Thyroid gland (tissue), 4 donors: ENCODE data around the gene NOL12. TPM values are rescaled to one million over a fixed set of nuclear protein-coding genes. Genes with fewer than 3 reads are reported as not detected.
"Not testable (repeated sequence)": the region's sequence is repeated elsewhere in the genome, so short reads cannot be mapped to it uniquely, and the experiment has no call there.

Source experiments
- DNase-seq, 2 donors: peaks; one replicate each; pipeline ENCODE4 v3.0.0-alpha.2; 2019
- H3K27ac ChIP-seq, 3 donors: fragments of 200-600 bp; sonication (generic); 1 replicate in 2 of 3; 2 replicates in 1 of 3; pipeline ENCODE4 v1.5.1; 2016 to 2019; ENCODE audit warnings: mild to moderate bottlenecking in 1 of 3, moderate library complexity in 1 of 3
- H3K27me3 ChIP-seq: fragments of 200-600 bp; sonication (generic); one replicate; pipeline ENCODE4 v1.5.1; 2019
- H3K36me3 ChIP-seq, 2 donors: fragments of 200-600 bp; sonication (generic); one replicate each; pipeline ENCODE4 v1.5.1; 2016 to 2019
- H3K4me1 ChIP-seq, 2 donors: fragments of 200-600 bp; sonication (generic); one replicate each; pipeline ENCODE4 v1.5.1; 2017 to 2019
- H3K4me3 ChIP-seq, 3 donors: fragments of 200-600 bp; sonication (generic); replicated peaks in 1 of 3; 1 replicate in 2 of 3; 2 replicates in 1 of 3; pipeline ENCODE4 v1.5.1; 2016; ENCODE audit warnings: mild to moderate bottlenecking in 1 of 3
- H3K9me3 ChIP-seq: fragments of 200-600 bp; sonication (generic); one replicate; pipeline ENCODE4 v1.5.1; 2017
- POLR2A ChIP-seq, 2 donors: fragments of 450-650 bp; IDR thresholded peaks; one replicate each; pipeline ENCODE4 v1.6.1; 2017; ENCODE audit warnings: antibody characterized with exemption in 2 of 2, mild to moderate bottlenecking in 2 of 2, moderate library complexity in 1 of 2
- WGBS, 2 donors: methylation state at CpG; one replicate each; pipeline ENCODE4 v1.1.5; 2017; 5-methylcytosine and 5-hydroxymethylcytosine counted together
- intact Hi-C: fragments of 100-400 bp; cut with DNase I; formaldehyde crosslinking; loops from one replicate; pipeline ENCODE4 v1.15.1; 2023
- total RNA-seq, 4 donors: library from RNA; depleted of rRNA; stranded (reverse); fragments of >200 nt; gene quantifications; one replicate each; pipeline ENCODE4 v1.2.3, GENCODE V29; 2016
- TF ChIP-seq, protein P1 (sequence below), 6 experiments: fragments of 200-600 bp in 3 of 6; fragments of 450-650 bp in 3 of 6; sonication (generic) in 3 of 6; IDR thresholded peaks; one replicate each; pipeline ENCODE4 v1.5.1; 2016 to 2019; ENCODE audit warnings: antibody characterized with exemption in 6 of 6, mild to moderate bottlenecking in 2 of 6, inconsistent platforms in 1 of 6, moderate library complexity in 1 of 6

NOL12 gene
- total RNA-seq, 4 donors from 2014 or later, result 18.7 to 52.6 (median 47.6) TPM

DNA sequence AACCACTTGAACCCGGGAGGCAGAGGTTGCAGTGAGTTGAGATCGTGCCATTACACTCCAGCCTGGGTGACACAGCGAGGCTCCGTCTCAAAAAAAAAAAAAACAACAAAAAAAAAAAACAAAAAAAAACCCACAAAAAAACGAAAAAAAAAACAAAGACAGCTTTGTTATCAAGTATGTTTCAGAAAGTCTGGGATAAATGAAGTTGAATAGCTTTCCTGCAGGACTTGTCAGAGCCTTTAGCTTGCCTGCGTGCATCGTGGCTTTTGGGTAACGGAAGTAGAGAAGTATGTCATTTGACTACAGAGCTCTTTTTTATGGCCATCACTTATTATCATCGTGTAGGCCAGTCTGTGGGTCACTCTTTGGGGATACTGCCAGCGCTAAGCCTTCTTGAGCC, 25.3 kb downstream of the NOL12 start:
- H3K36me3 ChIP-seq, result no peaks in the 10 kb centered on the region
- no peaks in the 10 kb centered on the region for H3K4me1 ChIP-seq
- no peaks in the 10 kb centered on the region for H3K9me3 ChIP-seq
- no peak for TF ChIP-seq POLR2A (IDR thresholded peaks at IDR 0.05)
- TF ChIP-seq, protein P1, sequence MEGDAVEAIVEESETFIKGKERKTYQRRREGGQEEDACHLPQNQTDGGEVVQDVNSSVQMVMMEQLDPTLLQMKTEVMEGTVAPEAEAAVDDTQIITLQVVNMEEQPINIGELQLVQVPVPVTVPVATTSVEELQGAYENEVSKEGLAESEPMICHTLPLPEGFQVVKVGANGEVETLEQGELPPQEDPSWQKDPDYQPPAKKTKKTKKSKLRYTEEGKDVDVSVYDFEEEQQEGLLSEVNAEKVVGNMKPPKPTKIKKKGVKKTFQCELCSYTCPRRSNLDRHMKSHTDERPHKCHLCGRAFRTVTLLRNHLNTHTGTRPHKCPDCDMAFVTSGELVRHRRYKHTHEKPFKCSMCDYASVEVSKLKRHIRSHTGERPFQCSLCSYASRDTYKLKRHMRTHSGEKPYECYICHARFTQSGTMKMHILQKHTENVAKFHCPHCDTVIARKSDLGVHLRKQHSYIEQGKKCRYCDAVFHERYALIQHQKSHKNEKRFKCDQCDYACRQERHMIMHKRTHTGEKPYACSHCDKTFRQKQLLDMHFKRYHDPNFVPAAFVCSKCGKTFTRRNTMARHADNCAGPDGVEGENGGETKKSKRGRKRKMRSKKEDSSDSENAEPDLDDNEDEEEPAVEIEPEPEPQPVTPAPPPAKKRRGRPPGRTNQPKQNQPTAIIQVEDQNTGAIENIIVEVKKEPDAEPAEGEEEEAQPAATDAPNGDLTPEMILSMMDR (IDR thresholded peaks at IDR 0.05), result no peak
- 92 to 93% methylated on average over 10 of the region's 10 CpGs for WGBS, 2 donors
- no peaks in the 10 kb centered on the region for H3K27me3 ChIP-seq
- no peak overlapping the region for H3K4me3 ChIP-seq
- no peak for DNase-seq
- intact Hi-C loops, result no loop called here
- H3K27ac ChIP-seq, result no peak overlapping the region

DNA sequence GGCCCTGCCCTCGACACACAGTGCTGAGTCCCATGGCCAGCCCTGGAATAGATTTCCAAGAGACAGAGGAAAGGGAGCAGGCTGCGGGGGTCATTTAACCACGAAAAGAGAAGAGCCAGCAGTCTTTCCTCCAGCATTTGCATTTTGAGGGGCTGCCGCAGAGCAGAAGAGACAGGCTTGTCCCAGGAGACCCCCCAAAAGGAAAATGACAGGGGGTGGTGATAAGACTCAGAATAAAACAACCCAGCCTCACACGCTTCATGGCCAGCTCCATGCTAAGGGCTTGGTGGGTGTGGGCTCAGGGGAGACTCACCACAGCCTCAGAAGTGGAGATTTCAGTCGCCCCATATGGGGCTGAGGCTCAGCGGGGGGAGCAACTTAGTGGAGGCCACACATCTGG, 27.6 kb downstream of the NOL12 start:
- TF ChIP-seq, protein P1 (IDR thresholded peaks at IDR 0.05), result no peak
- no peak overlapping the region for H3K4me3 ChIP-seq
- H3K36me3 ChIP-seq, result no peaks in the 10 kb centered on the region
- intact Hi-C loops, result no loop called here
- no peaks in the 10 kb centered on the region for H3K9me3 ChIP-seq
- H3K4me1 ChIP-seq, result no peaks in the 10 kb centered on the region
- H3K27ac ChIP-seq, result no peak overlapping the region
- WGBS, 2 donors, result 98 to 99% methylated on average over 7 of the region's 7 CpGs
- H3K27me3 ChIP-seq, result no peaks in the 10 kb centered on the region
- no peak for DNase-seq

DNA sequence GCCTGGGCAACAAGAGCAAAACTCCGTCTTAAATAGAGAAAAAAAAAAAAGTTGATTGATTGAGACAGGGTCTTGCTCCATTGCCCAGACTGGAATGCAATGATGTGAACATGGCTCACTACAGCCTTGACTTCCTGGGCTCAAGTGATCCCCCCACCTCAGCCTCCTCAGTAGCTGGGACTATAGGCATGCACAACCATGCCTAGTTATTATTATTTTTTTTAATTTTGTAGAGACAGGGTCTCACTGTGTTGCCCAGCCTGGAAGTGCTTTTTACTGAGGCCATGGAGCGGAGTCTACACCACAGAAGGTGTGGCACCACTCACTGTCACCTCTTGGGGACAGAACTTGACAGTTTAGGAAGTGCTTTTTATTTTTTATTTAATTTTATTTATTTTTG, 28.5 kb downstream of the NOL12 start:
- Histone ChIP-seq H3K4me3 (no peak overlapping the region), H3K27ac (no peak overlapping the region), H3K9me3 (no peaks in the 10 kb centered on the region), H3K36me3 (no peaks in the 10 kb centered on the region), H3K27me3 (no peaks in the 10 kb centered on the region), H3K4me1 (no peaks in the 10 kb centered on the region)
- 96 to 98% methylated on average over 2 of the region's 2 CpGs for WGBS, 2 donors
- no peak for TF ChIP-seq POLR2A (IDR thresholded peaks at IDR 0.05)
- TF ChIP-seq, protein P1 (IDR thresholded peaks at IDR 0.05), result no peak
- intact Hi-C loops, result no loop called here
- DNase-seq, result no peak

DNA sequence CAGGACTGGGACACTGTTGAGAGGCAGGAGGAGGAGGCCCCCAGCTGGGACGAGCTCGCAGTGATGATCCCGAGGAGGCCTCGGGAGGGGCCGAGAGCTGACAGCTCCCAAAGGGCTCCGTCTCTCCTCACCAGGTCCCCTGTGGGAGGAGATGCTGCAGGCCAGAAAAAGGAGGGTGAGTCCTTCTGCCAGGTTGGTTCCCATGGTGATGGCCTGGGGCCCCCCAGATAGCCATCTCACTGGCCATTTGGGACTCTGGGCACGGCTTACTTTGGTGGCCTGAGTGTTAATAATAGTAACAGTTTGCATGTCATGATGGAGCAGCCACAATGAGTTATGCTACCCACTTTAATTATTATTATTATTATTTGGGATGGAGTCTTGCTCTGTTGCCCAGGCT, 29.6 kb downstream of the NOL12 start:
- Histone ChIP-seq H3K4me1 (no peaks in the 10 kb centered on the region), H3K4me3 (no peak overlapping the region), H3K27ac (no peak overlapping the region), H3K36me3 (no peaks in the 10 kb centered on the region), H3K27me3 (no peaks in the 10 kb centered on the region), H3K9me3 (no peaks in the 10 kb centered on the region)
- 93 to 94% methylated on average over 7 of the region's 7 CpGs for WGBS, 2 donors
- intact Hi-C loops, result no loop called here
- no peak for TF ChIP-seq POLR2A (IDR thresholded peaks at IDR 0.05)
- TF ChIP-seq, protein P1 (IDR thresholded peaks at IDR 0.05), result no peak
- no peak for DNase-seq

DNA sequence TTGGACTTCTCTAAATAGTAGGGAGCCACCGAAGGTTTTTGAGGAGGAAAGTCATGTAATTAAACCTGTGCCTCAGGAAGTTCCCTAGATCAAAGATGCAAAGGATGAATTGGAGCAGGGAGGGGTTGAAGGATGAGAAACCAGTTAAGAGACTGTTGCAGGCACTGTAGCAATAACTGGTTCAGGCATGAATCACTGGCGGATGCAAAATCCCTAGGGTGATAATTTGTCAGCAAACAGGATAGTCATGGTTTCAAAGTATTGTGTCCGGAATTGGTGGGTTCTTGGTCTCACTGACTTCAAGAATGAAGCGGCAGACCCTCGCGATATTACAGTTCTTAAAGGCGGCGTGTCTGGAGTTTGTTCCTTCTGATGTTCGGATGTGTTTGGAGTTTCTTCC, 30.6 kb downstream of the NOL12 start:
- intact Hi-C loops, result no loop called here
- TF ChIP-seq, protein P1 (IDR thresholded peaks at IDR 0.05), result no peak
- TF ChIP-seq POLR2A (IDR thresholded peaks at IDR 0.05), result no peak
- Histone ChIP-seq H3K27ac (no peak overlapping the region), H3K4me1 (no peaks in the 10 kb centered on the region), H3K4me3 (no peak overlapping the region), H3K36me3 (no peaks in the 10 kb centered on the region), H3K9me3 (no peaks in the 10 kb centered on the region), H3K27me3 (no peaks in the 10 kb centered on the region)
- WGBS, 2 donors, result 89 to 94% methylated on average over 9 of the region's 9 CpGs
- DNase-seq, result no peak

DNA sequence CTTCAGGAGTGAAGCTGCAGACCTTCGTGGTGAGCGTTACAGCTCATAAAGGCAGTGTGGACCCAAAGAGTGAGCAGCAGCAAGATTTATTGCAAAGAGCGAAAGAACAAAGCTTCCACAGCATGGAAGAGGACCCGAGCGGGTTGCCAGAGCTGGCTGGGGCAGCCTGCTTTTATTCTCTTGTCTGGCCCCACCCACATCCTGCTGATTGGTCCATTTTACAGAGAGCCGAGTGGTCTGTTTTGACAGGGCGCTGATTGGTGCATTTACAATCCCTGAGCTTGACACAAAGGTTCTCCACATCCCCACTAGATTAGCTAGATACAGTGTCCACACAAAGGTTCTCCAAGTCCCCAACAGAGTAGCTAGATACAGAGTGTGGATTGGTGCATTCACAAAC, 31.1 kb downstream of the NOL12 start:
- H3K27me3 ChIP-seq, H3K4me1 ChIP-seq, intact Hi-C loops, DNase-seq, H3K36me3 ChIP-seq, H3K9me3 ChIP-seq, H3K27ac ChIP-seq, H3K4me3 ChIP-seq: not testable (repeated sequence)
- 95 to 97% methylated on average over 7 of the region's 7 CpGs for WGBS, 2 donors

DNA sequence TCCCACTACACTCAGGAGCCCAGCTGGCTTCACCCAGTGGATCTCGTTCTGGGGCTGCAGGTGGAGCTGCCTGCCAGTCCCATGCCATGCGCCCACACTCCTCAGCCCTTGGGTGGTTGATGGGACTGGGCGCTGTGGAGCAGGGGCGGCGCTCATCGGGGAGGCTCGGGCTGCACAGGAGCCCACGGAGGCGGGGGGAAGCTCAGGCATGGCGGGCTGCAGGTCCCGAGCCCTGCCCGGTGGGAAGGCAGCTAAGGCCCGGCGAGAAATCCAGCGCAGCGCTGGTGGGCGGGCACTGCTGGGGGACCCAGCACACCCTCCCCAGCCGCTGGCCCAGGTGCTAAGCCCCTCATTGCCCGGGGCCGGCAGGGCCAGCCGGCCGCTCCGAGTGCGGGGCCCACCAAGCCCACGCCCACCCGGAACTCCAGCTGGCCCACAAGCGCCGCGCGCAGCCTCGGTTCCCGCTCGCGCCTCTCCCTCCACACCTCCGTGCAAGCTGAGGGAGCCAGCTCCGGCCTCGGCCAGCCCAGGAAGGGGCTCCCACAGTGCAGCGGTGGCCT, 31.7 kb downstream of the NOL12 start:
- H3K4me3 ChIP-seq, DNase-seq, intact Hi-C loops, H3K27me3 ChIP-seq, H3K36me3 ChIP-seq, H3K4me1 ChIP-seq, H3K9me3 ChIP-seq, H3K27ac ChIP-seq: not testable (repeated sequence)
- WGBS, 2 donors, result 60 to 90% methylated on average over 1 to 18 of the region's 38 CpGs
